Psoas muscle (tissue), 8 donors: Measurements from ENCODE around the gene PCCA. TPM values are rescaled to one million over a fixed set of nuclear protein-coding genes. Genes with fewer than 3 reads are reported as not detected.
"Not testable (repeated sequence)": the region's sequence is repeated elsewhere in the genome, so short reads cannot be mapped to it uniquely, and the experiment has no call there.

Source experiments
- ATAC-seq, 4 donors: fragments of 200-7000 bp; cut with Tn5 transposase; one replicate each; pipeline ENCODE4 v1.9.1; 2020; ENCODE audit warnings: moderate library complexity in 3 of 4, mild to moderate bottlenecking in 2 of 4
- DNase-seq, 2 donors: peaks; one replicate each; pipeline ENCODE4 v3.0.0-alpha.2; 2020
- H3K27ac ChIP-seq: fragments of 200-600 bp; one replicate; pipeline ENCODE4 v1.8.0; 2022
- H3K27me3 ChIP-seq, 3 donors: fragments of 200-600 bp in 1 of 3; one replicate each; pipeline versions ENCODE4 v1.6.1 to v1.8.0; 2013 to 2022; ENCODE audit warnings: low read length in 2 of 3, mild to moderate bottlenecking in 2 of 3, moderate library complexity in 1 of 3; ENCODE audit not compliant: insufficient read depth in 3 of 3
- H3K36me3 ChIP-seq, 2 donors: fragments of 200-600 bp in 1 of 2; one replicate each; pipeline versions ENCODE4 v1.6.1 to v1.8.0; 2013 to 2022; ENCODE audit warnings: low read depth in 1 of 2, mild to moderate bottlenecking in 1 of 2, moderate library complexity in 1 of 2; ENCODE audit not compliant: insufficient read depth in 1 of 2
- H3K4me1 ChIP-seq: fragments of 200-600 bp; one replicate; pipeline ENCODE4 v1.8.0; 2022
- H3K4me3 ChIP-seq: fragments of 200-600 bp; one replicate; pipeline ENCODE4 v1.8.0; 2022; ENCODE audit warnings: mild to moderate bottlenecking
- H3K9me3 ChIP-seq: fragments of 200-600 bp; one replicate; pipeline ENCODE4 v1.8.0; 2022
- WGBS, 3 donors: extraction: QIAGEN DNeasy Blood & Tissue Kit; methylation state at CpG; one replicate each; pipeline versions ENCODE4 v1.1.6 to v1.1.7; 2013; 5-methylcytosine and 5-hydroxymethylcytosine counted together
- intact Hi-C, 2 donors: fragments of 100-400 bp; cut with DNase I; formaldehyde crosslinking; loops; one replicate each; pipeline versions ENCODE4 v1.11.0 to v1.14.2; 2022
- polyA plus RNA-seq, 3 donors: library from polyadenylated mRNA; stranded (reverse); fragments of 200-250 nt; gene quantifications; one replicate each; pipeline ENCODE4 v1.2.3, GENCODE V29; 2013
- total RNA-seq, 4 donors: library from RNA; stranded (reverse); fragmentation: NEBNext Ultra II Directional in 2 of 4; extraction: Animal tissue kit (Norgen Biotek cat#: 25700) in 2 of 4; gene quantifications; one replicate each; pipeline versions ENCODE4 v1.2.1 to v1.2.4, GENCODE V29; 2021 to 2023
- TF ChIP-seq, protein P1 (sequence below): fragments of 200-600 bp; IDR thresholded peaks from one replicate; pipeline ENCODE4 v1.8.0; 2022; ENCODE audit warnings: antibody characterized with exemption
- donor health status: healthy with polysubstance abuse.
- donor health status: DM: no; HTN: no; CAD: no; lungs with moderate emphysema.
- donor health status: Bipolar disorder and iron deficiency.
- donor health status: healthy.
- donor health status: DM: yes; HTN: yes; CAD: no.
- donor health status: DM: no; HTN: no; CAD: no.
- donor health status: DM: no; HTN: no; CAD: no.
- donor health status: DM: yes; HTN: yes; CAD: no.

PCCA gene
- total and polyA plus RNA-seq, 7 donors: 6.2 to 23.9 (median 13.3) TPM

GRCh38 chr13:100068133-100068931 lies 20.6 kb upstream of the PCCA start:
- H3K36me3 ChIP-seq: no peaks in the 10 kb centered on the region
- TF ChIP-seq, protein P1, sequence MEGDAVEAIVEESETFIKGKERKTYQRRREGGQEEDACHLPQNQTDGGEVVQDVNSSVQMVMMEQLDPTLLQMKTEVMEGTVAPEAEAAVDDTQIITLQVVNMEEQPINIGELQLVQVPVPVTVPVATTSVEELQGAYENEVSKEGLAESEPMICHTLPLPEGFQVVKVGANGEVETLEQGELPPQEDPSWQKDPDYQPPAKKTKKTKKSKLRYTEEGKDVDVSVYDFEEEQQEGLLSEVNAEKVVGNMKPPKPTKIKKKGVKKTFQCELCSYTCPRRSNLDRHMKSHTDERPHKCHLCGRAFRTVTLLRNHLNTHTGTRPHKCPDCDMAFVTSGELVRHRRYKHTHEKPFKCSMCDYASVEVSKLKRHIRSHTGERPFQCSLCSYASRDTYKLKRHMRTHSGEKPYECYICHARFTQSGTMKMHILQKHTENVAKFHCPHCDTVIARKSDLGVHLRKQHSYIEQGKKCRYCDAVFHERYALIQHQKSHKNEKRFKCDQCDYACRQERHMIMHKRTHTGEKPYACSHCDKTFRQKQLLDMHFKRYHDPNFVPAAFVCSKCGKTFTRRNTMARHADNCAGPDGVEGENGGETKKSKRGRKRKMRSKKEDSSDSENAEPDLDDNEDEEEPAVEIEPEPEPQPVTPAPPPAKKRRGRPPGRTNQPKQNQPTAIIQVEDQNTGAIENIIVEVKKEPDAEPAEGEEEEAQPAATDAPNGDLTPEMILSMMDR: no peak
- H3K27ac ChIP-seq: no peak overlapping the region
- intact Hi-C loops: no loop called here
- ATAC-seq: no peak
- H3K27me3 ChIP-seq: no peaks in the 10 kb centered on the region
- 91 to 94% (median 92%) methylated on average over 3 of the region's 3 CpGs for WGBS, 3 donors
- no peaks in the 10 kb centered on the region for H3K4me1 ChIP-seq
- no peaks in the 10 kb centered on the region for H3K9me3 ChIP-seq
- no peak for DNase-seq
- no peak overlapping the region for H3K4me3 ChIP-seq

DNA sequence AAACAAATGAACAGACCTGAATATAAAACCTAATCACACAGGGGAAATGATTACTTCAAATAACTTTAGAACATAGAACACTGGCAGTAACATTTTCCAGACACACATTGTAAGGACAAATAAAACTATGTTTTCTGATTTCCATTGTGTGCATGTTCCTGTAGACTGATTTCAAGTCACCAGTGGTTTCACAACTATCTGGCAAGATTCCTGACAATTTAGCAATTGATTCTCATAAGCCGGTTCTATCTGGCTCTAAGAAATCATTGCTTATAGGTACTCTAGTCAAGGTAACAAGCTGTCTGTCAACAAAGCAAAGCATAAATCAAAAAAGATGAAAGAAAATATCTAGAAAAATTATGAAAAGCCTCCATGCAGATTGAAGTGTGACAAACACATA lies 19.6 kb upstream of the PCCA start:
- Histone ChIP-seq H3K27me3 (no peaks in the 10 kb centered on the region), H3K9me3 (no peaks in the 10 kb centered on the region), H3K36me3 (no peaks in the 10 kb centered on the region), H3K4me1 (no peaks in the 10 kb centered on the region), H3K4me3 (no peak overlapping the region), H3K27ac (no peak overlapping the region)
- 47 to 79% (median 49%) methylated on average over 1 of the region's 1 CpG for WGBS, 3 donors
- ATAC-seq: no peak
- DNase-seq: no peak
- intact Hi-C loops: no loop called here
- TF ChIP-seq, protein P1: no peak

GRCh38 chr13:100075700-100076587 lies 12.9 kb upstream of the PCCA start:
- H3K9me3 ChIP-seq: no peaks in the 10 kb centered on the region
- TF ChIP-seq, protein P1: no peak
- H3K36me3 ChIP-seq: no peaks in the 10 kb centered on the region
- intact Hi-C loops: no loop called here
- WGBS, 3 donors: 66 to 79% (median 76%) methylated on average over 10 of the region's 10 CpGs
- H3K4me1 ChIP-seq: no peaks in the 10 kb centered on the region
- H3K4me3 ChIP-seq: no peak overlapping the region
- no peak overlapping the region for H3K27ac ChIP-seq
- ATAC-seq (no peak), DNase-seq (no peak)
- no peaks in the 10 kb centered on the region for H3K27me3 ChIP-seq

DNA sequence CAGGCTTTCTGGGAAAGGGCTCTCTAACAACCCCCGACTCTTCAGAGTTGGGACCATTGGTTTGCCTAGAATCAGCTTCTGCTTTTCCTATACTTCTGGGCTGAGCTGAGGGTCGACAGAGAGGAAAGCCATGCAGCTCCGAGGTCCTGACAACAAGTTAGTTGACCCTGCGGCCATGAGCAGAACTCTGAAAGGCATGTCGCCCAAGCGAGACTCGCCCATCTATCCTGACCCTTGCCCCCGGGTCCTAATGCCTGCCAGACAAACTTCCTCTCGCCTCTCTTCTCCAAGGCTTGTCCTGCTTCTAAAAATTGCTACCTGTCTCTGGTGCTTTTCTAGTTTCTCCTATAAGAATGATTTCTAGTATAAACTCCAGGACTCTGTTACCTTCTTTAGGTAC lies 9.9 kb upstream of the PCCA start:
- DNase-seq, H3K9me3 ChIP-seq, intact Hi-C loops, H3K27ac ChIP-seq, H3K4me1 ChIP-seq, H3K27me3 ChIP-seq, H3K4me3 ChIP-seq, H3K36me3 ChIP-seq, ATAC-seq: not testable (repeated sequence)
- WGBS, 3 donors: 79 to 88% (median 82%) methylated on average over 9 of the region's 9 CpGs

DNA sequence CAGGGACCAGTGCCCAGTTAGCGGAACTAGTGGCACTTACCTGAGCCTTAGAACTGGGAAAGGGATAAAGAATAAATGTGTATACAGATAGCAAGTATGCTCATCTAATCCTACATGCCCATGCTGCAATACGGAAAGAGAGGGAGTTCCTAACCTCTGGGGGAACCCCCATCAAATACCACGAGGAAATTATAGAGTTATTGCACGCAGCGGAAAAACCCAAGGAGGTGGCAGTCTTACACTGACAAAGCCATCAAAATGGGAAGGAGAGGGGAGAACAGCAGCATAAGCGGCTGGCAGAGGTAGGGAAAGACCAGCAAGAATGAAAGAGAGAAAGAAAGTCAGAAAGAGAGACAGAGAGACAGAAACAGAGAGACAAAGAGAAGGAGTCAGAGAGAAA lies 5.5 kb upstream of the PCCA start:
- H3K36me3 ChIP-seq, H3K27ac ChIP-seq, H3K4me3 ChIP-seq, DNase-seq, H3K9me3 ChIP-seq, H3K27me3 ChIP-seq, H3K4me1 ChIP-seq, ATAC-seq, intact Hi-C loops: not testable (repeated sequence)
- 74 to 94% (median 78%) methylated on average over 6 of the region's 6 CpGs for WGBS, 3 donors
